ENCODE measurements around the gene PDE6B.

The PDE6B gene

DNA sequence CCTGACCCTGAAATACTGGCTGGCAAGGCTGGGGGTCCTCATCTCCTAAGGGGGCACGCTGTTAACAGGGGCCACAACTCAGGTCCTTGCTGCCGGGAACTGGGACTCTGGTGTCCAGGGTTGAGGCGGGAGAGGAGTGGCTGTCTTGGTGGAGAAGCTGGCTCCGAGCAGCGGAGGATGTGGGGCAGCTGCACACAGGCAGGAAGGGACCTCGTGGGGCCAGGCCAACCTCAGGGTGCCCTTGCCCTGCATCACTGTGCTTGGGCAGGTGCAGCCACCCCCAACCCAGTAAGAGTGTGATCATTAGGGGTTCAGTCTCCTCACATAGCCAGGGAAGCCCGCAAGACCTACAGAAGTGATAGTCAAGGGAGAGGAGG is 12.6 kb upstream of the PDE6B start:
- Histone ChIP-seq H2AFZ (ENCODE audit: low read depth, low read length) (no peak overlapping the region), H3K4me1 (ENCODE audit: low read length) (peaks cover 5% of the 10 kb centered on the region; the same call in 1 of the 2 replicates), H3K4me3 (ENCODE audit: low read length) (no peak overlapping the region), H3K9me3 (ENCODE audit: insufficient read depth, low read length) (no peaks in the 10 kb centered on the region), H3K27me3 (ENCODE audit: low read depth, low read length) (no peaks in the 10 kb centered on the region), H3K36me3 (replicated peaks; ENCODE audit: low read depth, low read length) (no peaks in the 10 kb centered on the region), H3K79me2 (ENCODE audit: low read length) (no peaks in the 10 kb centered on the region), H3K27ac (ENCODE audit: low read length) (no peak overlapping the region), H4K20me1 (ENCODE audit: insufficient read depth, low read length) (no peaks in the 10 kb centered on the region), H3K9ac (ENCODE audit: low read length) (no peak overlapping the region), H3K4me2 (ENCODE audit: low read length) (no peak overlapping the region)
- TF ChIP-seq, protein P1, sequence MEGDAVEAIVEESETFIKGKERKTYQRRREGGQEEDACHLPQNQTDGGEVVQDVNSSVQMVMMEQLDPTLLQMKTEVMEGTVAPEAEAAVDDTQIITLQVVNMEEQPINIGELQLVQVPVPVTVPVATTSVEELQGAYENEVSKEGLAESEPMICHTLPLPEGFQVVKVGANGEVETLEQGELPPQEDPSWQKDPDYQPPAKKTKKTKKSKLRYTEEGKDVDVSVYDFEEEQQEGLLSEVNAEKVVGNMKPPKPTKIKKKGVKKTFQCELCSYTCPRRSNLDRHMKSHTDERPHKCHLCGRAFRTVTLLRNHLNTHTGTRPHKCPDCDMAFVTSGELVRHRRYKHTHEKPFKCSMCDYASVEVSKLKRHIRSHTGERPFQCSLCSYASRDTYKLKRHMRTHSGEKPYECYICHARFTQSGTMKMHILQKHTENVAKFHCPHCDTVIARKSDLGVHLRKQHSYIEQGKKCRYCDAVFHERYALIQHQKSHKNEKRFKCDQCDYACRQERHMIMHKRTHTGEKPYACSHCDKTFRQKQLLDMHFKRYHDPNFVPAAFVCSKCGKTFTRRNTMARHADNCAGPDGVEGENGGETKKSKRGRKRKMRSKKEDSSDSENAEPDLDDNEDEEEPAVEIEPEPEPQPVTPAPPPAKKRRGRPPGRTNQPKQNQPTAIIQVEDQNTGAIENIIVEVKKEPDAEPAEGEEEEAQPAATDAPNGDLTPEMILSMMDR (IDR thresholded peaks at IDR 0.05; ENCODE audit: low read depth, low read length) = no peak
- TF ChIP-seq EZH2phosphoT487 (IDR thresholded peaks at IDR 0.05; ENCODE audit: low read depth) = no peak

DNA sequence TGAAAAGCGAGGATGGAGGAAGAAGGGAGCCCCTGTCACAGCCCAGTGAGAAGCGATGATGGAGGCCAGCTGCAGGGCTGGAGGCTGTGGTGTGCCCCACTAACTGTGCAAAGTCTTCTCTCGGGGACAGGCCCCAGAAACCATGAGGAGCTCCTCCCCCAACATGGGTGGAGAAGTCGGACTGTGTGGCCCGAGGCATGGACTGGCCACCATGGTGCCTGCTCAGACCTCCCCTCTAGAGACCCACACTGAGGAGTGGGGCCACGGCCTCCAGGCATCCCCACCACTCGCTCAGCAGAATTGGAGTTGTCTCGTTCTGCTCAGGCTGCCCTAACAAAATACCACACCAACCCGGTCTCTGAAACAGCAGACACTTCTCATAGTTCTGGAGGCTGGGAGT is 12.2 kb upstream of the PDE6B start:
- no peak overlapping the region for H3K27ac ChIP-seq (ENCODE audit: low read length)
- no peak for TF ChIP-seq EZH2phosphoT487 (IDR thresholded peaks at IDR 0.05; ENCODE audit: low read depth)
- TF ChIP-seq, protein P1 (IDR thresholded peaks at IDR 0.05; ENCODE audit: low read depth, low read length) = no peak
- no peak overlapping the region for H2AFZ ChIP-seq (ENCODE audit: low read depth, low read length)
- H4K20me1 ChIP-seq (ENCODE audit: insufficient read depth, low read length) = no peaks in the 10 kb centered on the region
- no peaks in the 10 kb centered on the region for H3K9me3 ChIP-seq (ENCODE audit: insufficient read depth, low read length)
- H3K4me1 ChIP-seq (ENCODE audit: low read length) = peaks cover 2% of the 10 kb centered on the region; the same call in 1 of the 2 replicates
- H3K79me2 ChIP-seq (ENCODE audit: low read length) = no peaks in the 10 kb centered on the region
- no peaks in the 10 kb centered on the region for H3K36me3 ChIP-seq (replicated peaks; ENCODE audit: low read depth, low read length)
- H3K4me3 ChIP-seq (ENCODE audit: low read length) = no peak overlapping the region
- H3K27me3 ChIP-seq (ENCODE audit: low read depth, low read length) = no peaks in the 10 kb centered on the region
- H3K4me2 ChIP-seq (ENCODE audit: low read length) = no peak overlapping the region
- no peak overlapping the region for H3K9ac ChIP-seq (ENCODE audit: low read length)

DNA sequence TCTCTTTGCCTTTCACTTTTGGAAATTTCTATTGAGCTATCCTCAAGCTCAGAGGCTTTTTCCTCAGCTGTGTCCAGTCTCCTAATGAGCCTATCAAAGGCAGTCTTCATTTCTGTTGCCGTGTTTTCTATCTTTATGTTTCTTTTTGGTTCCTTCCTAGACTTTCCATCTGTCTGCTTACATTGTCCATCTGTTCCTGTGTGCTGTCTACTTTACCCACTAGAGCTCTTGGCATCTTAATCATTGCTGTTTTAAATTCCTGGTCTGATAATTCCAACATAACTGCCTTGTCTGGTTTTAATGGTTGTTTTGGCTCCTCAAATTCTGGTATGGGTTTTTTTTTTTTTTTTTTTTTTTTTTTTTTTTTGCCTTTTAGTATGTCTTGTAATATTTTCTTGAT is 9.3 kb upstream of the PDE6B start:
- no peaks in the 10 kb centered on the region for H3K4me1 ChIP-seq (ENCODE audit: low read length)
- H3K4me3 ChIP-seq (ENCODE audit: low read length) = no peak overlapping the region
- H3K9ac ChIP-seq (ENCODE audit: low read length) = no peak overlapping the region
- H4K20me1 ChIP-seq (ENCODE audit: insufficient read depth, low read length) = no peaks in the 10 kb centered on the region
- H3K4me2 ChIP-seq (ENCODE audit: low read length) = no peak overlapping the region
- TF ChIP-seq, protein P1 (IDR thresholded peaks at IDR 0.05; ENCODE audit: low read depth, low read length) = no peak
- TF ChIP-seq EZH2phosphoT487 (IDR thresholded peaks at IDR 0.05; ENCODE audit: low read depth) = no peak
- H3K36me3 ChIP-seq (replicated peaks; ENCODE audit: low read depth, low read length) = no peaks in the 10 kb centered on the region
- H3K27ac ChIP-seq (ENCODE audit: low read length) = no peak overlapping the region
- no peaks in the 10 kb centered on the region for H3K9me3 ChIP-seq (ENCODE audit: insufficient read depth, low read length)
- H3K27me3 ChIP-seq (ENCODE audit: low read depth, low read length) = no peaks in the 10 kb centered on the region
- no peak overlapping the region for H2AFZ ChIP-seq (ENCODE audit: low read depth, low read length)
- H3K79me2 ChIP-seq (ENCODE audit: low read length) = no peaks in the 10 kb centered on the region

DNA sequence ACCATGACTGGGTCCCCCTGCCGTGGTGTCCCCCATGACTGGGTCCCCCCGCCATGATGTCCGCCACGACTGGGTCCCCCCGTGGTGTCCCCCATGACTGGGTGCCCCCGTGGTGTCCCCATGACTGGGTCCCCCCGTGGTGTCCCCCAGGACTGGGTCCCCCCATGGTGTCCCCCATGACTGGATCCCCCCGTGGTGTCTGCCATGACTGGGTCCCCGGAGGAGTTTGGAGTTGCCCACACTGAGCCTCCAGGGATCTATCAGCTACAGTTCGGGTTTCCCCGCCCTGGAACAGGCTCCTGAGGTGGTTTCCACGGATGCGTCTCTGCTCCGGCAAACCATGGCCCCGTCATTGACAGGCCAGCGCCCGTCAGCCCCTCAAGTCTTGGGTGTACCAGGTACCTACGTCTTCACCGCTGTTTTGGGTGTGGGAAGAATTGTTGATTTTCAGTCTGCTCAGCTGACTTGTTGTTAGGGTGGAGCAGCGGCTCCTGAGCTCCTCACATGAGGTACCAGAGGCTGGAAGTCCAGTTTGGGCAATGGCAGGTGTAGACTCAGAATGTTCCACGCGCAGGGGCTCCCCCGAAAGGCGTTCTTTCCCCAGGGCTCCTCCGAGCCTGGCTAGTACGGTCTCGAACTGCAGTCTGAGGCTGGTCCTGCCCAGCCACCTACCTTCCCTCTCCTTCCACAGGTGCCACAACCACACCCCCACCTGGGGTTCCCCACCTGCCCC is 8.3 kb upstream of the PDE6B start:
- Histone ChIP-seq H3K9me3 (ENCODE audit: insufficient read depth, low read length) (no peaks in the 10 kb centered on the region), H3K36me3 (replicated peaks; ENCODE audit: low read depth, low read length) (no peaks in the 10 kb centered on the region), H3K79me2 (ENCODE audit: low read length) (no peaks in the 10 kb centered on the region), H3K4me2 (ENCODE audit: low read length) (no peak overlapping the region), H3K4me3 (ENCODE audit: low read length) (no peak overlapping the region), H3K27ac (ENCODE audit: low read length) (no peak overlapping the region), H3K9ac (ENCODE audit: low read length) (no peak overlapping the region), H4K20me1 (ENCODE audit: insufficient read depth, low read length) (no peaks in the 10 kb centered on the region), H3K27me3 (ENCODE audit: low read depth, low read length) (no peaks in the 10 kb centered on the region), H2AFZ (ENCODE audit: low read depth, low read length) (no peak overlapping the region), H3K4me1 (ENCODE audit: low read length) (no peaks in the 10 kb centered on the region)
- TF ChIP-seq EZH2phosphoT487 (IDR thresholded peaks at IDR 0.05; ENCODE audit: low read depth) = no peak
